Stimulated activated CD4-positive, alpha-beta T cell treated with anti-CD3 and anti-CD28 coated beads, Interleukin-2, amount 100 ng/mL, for 4 hours (primary cell): Measurements from ENCODE around the gene RNF17.
"Not testable (repeated sequence)": the region's sequence is repeated elsewhere in the genome, so short reads cannot be mapped to it uniquely, and the experiment has no call there.

Source experiments
- DNase-seq: peaks from one replicate; pipeline ENCODE4 v3.0.0-alpha.2; 2020; ENCODE audit warnings: low read depth

Gene RNF17

DNA sequence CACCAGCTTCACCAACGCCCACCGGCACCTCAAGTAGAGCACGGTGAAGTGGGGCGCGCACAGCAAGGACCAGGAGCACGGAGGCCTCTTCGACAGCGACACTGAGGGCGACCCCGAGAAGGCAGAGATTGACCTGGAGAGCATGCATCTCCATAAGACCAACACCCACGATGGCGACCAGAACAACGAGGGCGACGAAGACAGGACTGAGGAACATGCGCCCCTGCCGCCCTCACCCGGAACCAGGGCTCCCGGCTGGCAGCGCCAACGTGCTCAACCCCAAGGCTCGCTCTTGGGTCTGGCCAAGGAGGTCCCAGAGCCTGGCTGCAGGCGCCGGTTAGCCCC is 18.5 kb upstream of the RNF17 start:
- DNase-seq: no peak

DNA sequence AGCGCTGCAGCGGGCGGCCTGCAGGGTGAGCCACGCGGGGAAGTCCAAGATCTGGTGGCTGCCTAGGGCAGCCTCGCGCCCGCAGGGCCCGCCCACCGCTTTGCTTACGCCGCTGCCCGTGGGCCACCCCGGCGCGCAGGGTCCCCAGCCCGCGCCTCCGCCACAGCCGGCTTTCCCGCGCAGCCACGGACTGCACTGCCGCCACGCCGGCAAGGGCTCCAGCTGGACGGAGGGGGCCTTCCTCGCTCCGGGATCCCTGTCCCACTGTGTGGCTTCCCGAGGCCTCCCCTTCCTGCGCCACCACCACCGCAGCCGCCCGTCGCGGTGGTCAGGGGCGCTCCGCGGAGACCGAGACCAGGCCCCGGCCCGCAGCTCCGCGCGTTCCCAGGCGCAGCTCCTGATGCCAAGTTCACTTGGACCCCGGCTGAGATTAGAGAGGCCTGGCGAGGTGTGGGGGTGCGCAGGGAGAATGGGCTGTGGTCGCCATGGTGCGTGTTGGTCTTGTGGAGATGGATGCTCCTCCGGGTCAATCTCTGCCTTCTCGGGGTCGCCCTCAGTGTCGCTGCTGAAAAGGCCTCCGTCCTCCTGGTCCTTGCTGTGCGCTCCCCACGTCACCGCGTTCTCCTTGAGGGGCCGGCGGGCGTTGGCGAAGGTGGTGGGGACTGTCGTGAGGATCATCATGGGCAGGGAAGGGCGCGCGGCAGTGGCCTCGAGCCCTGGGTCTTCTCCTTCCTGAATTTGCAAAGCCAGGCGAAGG is 17.9 kb upstream of the RNF17 start:
- no peak for DNase-seq

DNA sequence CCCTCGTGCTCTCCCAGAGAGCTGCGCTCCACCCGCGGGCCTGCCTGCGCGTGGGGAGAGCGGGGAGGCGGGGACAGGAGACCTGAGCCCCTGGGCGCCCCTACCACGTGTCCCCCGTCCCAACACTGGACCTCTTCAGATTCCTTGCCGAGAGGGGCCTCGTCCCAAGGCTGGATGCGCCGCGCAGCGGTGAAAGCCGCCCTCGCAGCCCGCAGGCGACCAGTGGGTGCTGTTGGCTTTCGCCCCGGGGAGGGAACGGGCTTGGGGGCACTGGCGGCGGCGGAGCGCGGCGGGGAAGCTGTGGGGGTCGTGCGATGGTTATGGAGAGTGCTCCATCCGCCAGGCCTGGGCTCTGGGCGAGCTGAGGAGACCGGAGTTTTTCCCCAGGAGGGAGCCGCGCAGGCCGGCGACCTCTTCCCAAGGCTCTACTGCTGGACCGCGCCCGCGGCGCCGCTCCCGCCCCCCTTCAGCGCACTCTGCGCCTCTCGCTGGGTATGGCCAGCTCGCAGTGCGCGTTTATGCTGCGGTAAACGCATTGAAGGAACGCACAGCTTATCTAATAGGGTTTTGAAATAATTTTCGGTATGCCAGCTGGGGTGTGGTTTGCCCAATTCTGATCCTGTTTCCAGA is 17.2 kb upstream of the RNF17 start:
- DNase-seq: no peak

DNA sequence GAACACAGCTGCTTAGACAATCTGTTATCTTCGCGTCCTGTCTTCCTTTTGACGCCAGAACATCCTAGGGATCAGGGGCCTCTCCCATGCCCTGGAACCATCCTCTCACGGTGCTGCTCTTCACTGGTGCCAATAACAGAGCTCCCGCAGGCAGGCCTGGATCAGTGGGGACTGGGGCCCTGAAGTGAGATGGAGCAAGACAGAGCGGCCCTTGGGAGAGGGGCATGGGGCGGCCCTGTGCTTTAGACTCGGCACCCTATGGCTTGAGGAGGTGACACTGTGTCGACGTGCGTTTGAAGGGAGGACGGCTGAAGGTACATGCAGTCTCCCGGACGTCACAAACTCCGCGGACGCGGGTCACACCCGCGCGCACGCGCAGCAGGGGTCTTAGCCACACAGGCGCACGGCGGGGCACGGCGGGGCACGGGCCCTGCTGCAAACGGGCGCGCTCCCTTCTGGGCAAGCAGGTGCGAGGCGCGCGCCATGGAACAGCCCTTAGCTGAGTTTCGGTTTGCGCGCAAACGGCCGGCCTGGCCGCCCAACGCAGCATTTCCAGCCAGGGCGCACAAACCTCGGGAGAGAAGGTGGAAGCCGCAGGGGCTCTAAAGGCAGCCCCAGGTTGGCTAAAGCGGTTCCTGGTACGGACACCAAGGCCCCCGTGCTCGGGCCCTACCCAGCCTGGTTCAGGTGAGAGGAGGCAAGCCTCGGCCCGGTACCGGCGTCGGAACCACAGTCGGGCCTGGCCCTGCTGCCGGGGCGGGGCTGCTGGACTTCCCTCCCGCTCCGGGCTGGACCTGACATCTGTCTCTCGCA is 16.5 kb upstream of the RNF17 start:
- DNase-seq: no peak

DNA sequence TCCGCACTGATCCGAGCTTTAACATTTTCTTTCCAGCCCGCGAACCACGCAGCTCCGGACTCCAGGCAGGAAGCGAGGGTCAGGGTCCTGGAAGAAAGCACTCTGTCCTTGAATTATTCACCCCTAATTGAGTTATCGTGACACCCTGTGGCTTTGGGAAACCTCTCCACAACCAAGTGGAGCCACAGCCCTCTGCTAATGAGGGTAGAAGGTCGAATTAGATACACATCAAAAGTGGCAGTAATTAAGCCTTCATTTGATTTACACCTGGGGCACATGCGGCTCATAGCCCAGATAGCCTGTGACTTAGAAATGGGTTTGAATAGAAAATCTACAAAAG is 15.9 kb upstream of the RNF17 start:
- no peak for DNase-seq

DNA sequence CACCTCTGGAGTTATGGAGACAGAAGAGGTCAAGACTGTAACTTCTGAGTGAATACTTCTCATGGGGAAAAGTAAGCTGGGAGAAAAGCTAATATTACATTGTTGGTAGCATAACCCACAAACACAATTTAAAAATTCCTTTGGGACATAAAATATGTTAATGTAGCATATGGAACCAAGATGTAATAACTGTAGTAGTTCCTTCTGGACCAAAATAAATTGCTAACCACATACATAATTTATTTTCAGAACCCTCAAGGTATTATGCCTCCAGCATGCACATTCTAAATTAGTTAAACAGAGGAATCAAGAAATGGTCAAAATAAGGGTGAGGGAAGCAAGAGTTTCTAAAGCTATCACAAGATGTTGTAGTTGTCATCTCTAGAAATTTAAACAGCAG is 4.8 kb upstream of the RNF17 start:
- DNase-seq: no peak

DNA sequence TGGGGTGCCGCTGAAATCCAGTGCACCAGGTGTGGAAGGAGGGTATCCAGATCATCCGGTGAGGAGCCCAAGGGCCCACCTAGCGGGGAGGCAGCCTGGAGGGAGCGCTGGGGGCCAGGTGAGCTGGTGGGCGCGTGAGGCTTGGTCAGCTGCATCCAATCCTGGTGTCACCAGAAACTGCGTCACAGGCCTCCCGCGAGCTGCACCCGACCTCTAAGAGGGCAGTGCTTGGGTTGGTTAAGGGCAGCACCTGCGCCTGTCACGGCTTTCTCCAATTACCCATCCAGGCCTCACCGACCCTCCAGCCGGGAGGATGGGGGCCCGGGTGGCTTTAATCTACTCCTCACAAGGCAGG is 284 bp downstream of the RNF17 start:
- no peak for DNase-seq

DNA sequence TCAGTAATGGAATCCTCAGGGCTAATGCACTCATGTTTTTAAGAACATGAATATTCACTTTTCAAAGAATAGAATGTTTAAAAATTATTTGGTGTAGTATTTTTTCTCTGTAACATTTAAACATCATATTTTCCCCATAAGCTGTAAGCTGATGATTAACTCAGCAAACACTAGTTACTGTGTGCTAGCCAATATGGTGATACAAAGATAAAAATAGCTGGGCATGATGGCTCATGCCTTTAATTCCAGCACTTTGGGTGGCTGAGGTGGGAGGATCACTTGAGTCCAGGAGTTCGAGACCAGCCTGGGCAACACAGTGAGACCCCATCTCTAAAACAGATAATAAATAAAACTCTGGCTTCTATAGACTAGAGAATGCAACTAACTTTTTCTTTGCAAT is 13.2 kb downstream of the RNF17 start:
- DNase-seq: no peak

DNA sequence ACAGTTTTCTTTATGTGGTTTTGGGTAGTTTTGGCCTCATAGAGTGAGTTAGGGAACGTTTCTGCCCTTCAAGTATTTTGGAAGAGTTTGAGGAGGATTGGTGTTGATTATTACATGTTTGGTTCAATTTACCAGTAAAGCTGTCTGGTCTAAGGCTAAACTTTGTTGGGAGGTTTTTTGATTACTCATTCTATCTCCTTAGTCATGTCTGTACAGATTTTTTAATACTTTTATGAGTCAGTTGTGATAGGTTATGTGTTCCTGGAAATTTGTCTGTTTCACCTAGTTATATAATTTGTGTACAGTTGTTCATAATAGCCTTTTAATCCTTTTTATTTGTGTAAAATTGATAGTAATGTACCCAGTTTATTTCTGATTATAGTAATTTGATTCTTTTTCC is 20.4 kb downstream of the RNF17 start:
- DNase-seq: no peak

DNA sequence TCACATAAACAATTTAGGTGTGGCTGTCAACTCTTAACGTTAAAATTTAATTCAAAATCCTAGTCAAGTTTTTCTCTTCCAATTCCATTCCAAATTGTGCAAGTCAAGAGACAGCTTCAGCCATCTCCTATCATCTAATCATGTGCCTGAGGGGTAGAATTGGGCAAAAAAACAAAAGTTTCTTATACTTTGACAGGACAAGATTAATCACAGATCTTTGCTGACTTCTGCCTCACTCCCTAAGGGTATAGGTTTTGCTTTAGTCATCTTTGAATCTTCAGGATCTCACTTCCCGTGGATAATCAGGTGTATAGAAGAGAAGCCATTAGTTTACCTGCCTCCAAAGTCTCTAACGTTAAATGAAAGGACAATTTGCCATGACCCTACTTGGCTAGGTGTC is 24.6 kb downstream of the RNF17 start:
- no peak for DNase-seq

DNA sequence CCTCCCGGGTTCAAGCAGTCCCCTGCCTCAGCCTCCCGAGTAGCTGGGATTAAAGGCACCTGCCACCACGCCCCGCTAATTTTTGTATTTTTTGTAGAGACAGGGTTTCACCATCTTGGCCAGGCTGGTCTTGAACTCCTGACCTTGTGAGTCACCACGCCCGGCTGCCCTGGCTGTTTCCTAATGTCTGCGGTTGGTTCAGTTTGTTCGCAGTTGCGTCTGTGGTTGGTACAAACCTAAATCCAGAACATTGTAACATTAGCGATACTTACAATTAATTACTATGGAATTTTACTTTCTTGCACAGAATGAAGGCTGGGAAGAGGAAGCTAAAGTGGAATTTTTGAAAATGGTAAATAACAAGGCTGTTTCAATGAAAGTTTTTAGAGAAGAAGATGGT is 38.1 kb downstream of the RNF17 start:
- no peak for DNase-seq

DNA sequence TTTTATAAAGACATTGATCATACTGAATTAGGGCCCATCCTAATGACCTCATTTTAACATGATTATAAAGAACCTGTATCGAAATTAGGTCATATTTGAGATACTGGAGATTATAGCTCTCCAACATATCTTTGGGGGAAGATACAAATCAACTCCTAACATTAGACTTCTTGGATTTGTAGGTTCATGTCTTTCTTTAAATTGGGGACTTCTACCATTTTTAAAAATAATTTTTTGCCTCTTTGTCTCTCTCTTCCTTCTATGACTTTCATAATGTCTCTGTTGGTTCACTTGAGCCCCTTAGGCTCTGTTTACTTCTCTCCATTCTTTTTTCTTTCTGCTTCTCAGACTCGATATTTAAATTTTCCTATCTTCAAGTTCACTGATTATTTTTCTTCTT is 57.2 kb downstream of the RNF17 start:
- DNase-seq: no peak

DNA sequence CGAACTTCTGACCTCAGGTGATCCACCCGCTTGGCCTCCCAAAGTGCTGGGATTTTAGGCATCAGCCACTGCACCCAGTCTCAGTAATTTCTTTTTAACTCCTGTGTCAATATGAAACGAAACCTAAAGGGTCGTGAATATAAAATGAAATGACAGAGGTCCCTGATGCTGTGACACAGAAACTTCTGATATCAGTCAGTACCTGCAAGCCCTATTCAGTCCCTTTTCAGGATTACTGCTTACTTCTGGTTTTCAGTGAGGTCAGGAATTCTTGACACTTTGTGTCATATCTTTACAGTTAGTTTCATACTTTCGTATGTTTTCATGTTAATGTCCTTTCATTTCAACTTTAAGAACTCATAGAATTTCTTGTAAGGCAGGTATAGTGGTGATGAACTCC is 58.7 kb downstream of the RNF17 start:
- DNase-seq: no peak

DNA sequence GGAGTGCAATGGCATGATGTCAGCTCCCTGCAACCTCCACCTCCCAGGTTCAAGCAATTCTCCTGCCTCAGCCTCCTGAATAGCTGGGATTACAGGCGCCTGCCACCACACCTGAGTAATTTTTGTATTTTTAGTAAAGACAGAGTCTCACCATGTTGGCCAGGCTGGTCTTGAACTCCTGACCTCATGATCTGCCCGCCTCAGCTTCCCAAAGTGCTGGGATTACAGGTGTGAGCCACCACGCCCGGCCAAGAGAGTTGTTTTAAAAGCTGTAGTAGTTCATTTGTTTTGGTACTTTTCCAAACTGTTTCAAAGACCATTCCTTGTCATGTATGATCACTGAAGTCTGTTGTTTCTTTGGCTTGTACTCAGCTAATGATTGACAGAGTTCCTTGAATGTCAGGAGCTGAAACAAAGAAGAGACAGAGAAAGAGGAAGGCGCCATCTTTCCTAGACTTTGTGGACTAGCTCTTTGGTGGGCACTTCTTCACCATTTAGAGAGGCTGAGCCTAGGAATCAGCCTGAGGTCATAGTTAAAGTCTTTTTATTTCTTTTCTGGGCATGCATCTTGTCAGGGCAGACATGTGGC is 59.2 kb downstream of the RNF17 start:
- not testable (repeated sequence) for DNase-seq

DNA sequence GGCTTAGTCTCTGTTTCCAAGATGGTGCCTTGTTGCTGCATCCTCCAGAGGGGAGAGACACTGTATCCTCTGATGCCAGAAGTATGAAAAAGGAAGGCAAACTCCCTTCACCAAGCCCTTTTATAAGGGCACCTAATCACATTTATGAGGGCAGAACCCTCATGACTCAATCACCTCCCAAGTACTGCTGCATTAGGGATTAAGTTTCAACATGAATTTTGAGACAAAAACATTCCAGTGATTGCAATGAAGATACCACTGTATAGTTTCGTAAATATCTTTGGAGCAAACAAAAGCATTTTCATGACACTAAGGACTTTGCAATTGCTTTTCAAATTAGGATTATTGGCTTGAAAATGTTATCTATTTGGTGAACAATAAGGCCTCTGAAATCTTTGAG is 63.8 kb downstream of the RNF17 start:
- no peak for DNase-seq

DNA sequence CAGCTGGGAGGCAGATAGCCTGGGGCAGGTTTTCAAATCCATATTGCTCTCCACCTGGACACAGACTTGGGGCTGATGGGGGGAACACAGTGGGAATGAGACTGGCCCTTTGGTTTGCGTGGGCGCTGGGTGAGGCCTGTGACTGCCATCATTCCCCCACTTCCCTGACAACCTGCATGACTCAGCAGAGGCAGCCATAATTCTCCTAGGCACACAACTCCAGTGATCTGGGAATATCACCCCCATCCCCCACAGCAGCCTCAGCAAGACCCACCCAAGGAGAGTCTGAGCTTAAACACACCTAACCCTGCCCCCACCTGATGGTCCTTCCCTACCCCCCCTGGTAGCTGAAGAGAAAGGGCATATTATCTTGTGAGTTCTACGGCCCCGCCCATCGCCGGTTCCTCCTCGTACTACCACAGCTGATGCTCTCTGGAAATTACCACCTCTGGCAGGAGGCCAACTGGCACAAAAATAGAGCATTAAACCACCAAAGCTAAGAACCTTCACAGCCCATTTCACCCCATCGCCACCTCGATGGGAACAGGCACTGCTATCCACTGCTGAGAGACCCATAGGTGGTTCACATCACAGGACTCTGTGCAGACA is 71.0 kb downstream of the RNF17 start:
- DNase-seq: no peak

DNA sequence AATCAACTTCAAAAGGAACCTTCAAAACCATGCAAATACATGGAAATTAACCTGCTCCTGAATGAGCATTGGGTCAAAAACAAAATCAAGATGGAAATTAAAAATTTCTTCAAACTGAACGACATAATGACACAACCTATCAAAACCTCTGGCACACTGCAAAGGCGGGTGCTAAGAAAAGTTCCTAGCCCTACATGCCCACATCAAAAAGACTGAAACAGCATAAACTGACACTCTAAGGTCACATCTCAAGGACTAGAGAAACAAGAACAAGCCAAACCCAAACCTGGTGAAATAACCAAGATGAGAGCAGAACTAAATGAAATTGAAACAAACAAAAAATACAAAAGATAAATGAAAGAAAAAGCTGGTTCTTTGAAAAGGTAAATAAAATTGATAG is 73.6 kb downstream of the RNF17 start:
- not testable (repeated sequence) for DNase-seq

DNA sequence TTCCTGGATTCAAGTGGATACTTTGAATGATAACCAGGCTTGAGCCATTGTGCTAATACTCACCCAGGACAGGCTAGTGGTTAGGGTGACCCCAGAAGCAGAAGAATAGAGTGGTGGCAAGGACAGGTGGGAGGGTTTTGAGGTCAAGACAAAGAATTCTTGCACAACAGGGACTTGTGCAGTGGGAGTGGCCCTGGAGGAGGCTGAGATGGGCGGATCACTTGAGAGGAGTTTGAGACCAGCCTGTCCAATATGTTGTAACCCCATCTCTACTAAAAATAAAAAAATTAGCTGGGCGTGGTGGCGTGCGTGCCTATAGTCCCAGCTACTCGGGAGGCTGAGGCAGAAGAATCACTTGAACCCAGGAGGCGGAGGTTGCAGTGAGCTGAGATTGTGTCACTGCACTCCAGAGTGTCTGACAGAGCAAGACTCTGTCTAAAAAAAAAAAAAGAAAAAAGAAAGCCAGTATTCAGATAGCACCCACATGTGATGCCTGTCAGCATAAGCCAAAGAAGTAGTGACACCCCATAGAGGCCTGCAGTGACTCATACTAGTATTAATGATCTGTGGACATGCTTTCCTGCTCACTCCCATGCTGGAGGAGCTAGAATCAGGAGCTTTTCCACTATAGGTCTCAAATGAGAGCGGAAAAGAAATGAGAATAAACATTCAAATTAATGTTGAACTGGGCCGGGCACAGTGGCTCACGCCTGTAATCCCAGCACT is 78.7 kb downstream of the RNF17 start:
- no peak for DNase-seq

DNA sequence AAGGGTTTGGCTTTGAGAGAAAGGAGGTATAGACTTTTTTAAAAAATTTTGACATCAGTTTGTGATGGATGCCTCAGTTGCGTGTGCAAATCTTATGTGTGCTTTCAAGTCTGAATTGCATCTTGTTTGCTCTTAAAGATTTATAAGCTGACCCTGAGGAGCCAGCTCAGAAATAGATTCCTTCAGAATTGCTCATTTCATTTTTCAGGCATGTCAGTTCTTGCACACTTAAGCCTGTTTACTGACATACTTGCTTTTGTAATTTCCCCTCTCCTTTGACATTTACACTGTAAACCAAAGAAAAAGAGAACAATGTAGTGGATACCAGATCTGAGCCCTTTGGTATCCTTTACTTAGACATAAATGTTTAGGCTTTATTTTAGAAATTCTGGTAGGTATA is 87.6 kb downstream of the RNF17 start:
- DNase-seq: no peak

DNA sequence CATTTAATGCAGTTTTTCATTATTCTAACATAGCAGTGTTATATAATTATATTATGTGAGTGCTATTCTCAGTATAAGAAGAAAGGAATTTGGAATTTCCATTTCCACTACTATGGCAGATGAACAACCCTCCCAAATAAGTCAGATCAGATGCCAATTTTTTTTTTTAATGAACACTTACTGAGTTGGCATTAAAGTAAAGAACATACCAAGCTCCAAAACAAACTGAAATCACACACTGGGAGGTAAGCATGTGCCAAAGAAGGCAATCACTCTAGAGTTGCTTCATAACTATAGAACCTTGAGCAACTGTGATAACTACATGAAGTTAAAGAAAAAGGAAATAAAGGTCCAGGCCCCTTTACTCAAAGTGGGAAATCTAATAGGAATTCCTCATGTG is 90.3 kb downstream of the RNF17 start:
- DNase-seq: no peak

DNA sequence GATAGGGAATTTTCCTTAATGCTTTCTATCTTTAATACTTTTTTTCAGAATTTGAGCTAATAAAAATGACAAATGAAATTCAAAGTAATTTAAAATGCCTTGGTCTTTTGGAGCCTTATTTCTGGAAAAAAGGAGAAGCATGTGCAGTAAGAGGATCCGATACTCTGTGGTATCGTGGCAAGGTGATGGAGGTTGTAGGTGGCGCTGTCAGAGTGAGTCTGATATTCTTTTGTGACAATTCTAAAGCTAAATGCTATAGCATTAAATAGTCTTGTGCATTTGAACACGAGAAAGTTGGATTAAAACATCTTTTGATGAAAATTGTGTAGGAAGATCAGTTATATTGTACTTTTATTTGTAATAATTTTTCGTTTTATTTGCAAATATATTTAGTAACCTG is 95.0 kb downstream of the RNF17 start:
- DNase-seq: no peak

DNA sequence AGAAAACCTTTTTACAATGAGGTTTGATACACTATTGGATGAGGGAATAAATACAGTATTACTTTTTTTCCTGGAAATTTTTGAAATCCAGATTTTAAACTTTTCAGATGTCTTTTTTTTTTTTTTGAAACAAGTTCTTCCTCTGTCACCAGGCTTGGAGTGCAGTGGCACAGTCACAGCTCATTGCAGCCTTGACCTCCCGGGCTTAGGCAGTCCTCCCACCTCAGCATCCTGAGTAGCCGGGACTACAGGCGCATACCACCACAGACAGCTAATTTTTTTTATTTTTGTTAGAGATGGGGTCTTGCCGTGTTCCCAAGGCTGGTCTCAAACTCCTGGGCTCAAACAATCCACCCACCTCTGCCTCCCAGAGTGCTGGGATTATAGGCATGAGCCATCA is 96.8 kb downstream of the RNF17 start:
- DNase-seq: no peak
